Measurements from ENCODE around the gene ZNF598. TPM values are rescaled to one million over a fixed set of nuclear protein-coding genes. Genes with fewer than 3 reads are reported as not detected.

Gene ZNF598
- total RNA-seq, 2 donors from 2014 or later: 65.8 to 68.5 TPM

DNA sequence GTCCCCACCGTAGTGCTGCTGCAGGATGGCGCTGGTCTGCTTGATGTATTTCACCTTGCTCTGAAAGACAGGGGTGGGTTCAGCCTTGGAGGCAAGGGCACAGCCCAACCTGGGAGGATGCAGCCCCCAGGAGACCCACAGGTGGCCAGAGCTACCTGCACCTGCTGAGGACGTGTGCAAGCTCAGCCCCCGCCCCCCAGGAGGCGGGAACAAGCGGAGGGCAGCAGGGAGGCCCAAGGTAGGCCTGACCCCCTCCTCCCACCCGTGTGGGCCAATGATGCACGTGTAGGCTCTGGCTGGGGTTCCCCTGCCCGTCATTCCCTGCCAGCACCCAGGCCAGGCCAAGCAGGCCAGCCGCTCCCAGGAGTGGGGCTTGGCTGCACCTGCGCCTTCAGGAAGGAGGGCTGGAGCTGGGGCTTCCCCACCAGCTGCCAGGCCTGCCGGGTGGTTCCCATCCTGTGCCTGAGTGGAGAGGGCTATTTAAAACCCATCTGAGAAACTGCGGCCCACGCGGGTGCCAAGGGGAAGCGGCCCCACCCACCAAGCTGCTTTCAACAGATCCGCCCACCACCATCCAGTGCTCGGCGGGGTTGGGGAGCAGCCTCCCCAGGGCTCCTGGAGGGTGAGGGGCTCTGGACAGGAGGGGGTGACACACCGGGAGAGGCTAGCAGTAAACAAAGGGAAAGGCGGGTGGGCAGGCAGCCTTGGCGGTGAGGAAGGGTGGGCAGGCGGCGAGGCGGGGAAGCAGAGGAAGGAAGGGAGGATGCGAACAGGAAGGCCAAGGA, 34.2 kb upstream of the ZNF598 start:
- DNase-seq (ENCODE audit: low spot score) (no peak), ATAC-seq (ENCODE audit: insufficient number of reproducible peaks, low FRiP score, low read depth) (no peak)
- Histone ChIP-seq H3K36me3 (peaks cover 4% of the 10 kb centered on the region), H3K9me3 (no peaks in the 10 kb centered on the region), H3K4me3 (no peak overlapping the region), H3K4me1 (ENCODE audit: control insufficient read depth in 1 of 2, low read depth in 2 of 2) (peaks cover 14 to 46% of the 10 kb centered on the region in 2 donors), H3K27ac (no peak overlapping the region), H3K27me3 (replicated peaks; ENCODE audit: insufficient read depth) (no peaks in the 10 kb centered on the region)
- TF ChIP-seq, protein P1, sequence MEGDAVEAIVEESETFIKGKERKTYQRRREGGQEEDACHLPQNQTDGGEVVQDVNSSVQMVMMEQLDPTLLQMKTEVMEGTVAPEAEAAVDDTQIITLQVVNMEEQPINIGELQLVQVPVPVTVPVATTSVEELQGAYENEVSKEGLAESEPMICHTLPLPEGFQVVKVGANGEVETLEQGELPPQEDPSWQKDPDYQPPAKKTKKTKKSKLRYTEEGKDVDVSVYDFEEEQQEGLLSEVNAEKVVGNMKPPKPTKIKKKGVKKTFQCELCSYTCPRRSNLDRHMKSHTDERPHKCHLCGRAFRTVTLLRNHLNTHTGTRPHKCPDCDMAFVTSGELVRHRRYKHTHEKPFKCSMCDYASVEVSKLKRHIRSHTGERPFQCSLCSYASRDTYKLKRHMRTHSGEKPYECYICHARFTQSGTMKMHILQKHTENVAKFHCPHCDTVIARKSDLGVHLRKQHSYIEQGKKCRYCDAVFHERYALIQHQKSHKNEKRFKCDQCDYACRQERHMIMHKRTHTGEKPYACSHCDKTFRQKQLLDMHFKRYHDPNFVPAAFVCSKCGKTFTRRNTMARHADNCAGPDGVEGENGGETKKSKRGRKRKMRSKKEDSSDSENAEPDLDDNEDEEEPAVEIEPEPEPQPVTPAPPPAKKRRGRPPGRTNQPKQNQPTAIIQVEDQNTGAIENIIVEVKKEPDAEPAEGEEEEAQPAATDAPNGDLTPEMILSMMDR (IDR thresholded peaks at IDR 0.05): no peak

DNA sequence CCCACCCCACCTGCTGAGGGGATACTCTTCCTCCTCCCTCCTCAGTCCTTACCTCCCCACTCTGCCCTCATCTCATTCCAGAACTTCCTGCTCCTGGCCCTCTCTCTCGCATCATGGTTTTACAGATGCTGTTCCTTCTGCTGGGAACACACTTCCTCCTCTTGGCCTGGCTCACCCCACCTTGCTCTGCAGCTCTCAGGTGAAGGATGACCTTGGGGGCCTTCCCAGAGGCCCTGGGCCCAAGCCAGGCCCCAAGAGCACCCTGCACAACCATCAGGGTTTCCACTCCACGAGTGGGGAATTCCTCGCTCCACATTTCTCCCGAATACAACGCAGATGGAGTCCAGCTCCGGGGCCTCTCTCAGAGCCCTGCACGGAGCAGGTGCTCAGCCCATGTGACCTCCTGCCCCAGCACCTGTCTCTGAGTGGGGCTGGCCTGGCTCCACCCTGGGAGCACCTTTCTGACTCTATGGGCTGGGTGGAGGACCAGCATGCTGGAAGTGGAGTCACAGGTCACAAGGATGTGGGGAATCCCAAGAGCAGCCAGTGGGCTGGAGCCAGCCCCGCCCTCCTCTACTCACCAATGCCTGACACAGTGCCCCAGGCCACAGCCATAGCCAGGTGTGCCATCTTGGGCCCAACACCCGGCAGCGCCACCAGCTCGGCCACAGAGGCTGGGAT, 33.5 kb upstream of the ZNF598 start:
- Histone ChIP-seq H3K4me1 (ENCODE audit: control insufficient read depth in 1 of 2, low read depth in 2 of 2) (peaks cover 11 to 39% of the 10 kb centered on the region in 2 donors), H3K9me3 (no peaks in the 10 kb centered on the region), H3K27ac (no peak overlapping the region), H3K36me3 (peaks cover 5% of the 10 kb centered on the region), H3K27me3 (replicated peaks; ENCODE audit: insufficient read depth) (no peaks in the 10 kb centered on the region), H3K4me3 (no peak overlapping the region)
- TF ChIP-seq, protein P1 (IDR thresholded peaks at IDR 0.05): no peak
- DNase-seq (ENCODE audit: low spot score) (no peak), ATAC-seq (ENCODE audit: insufficient number of reproducible peaks, low FRiP score, low read depth) (no peak)

DNA sequence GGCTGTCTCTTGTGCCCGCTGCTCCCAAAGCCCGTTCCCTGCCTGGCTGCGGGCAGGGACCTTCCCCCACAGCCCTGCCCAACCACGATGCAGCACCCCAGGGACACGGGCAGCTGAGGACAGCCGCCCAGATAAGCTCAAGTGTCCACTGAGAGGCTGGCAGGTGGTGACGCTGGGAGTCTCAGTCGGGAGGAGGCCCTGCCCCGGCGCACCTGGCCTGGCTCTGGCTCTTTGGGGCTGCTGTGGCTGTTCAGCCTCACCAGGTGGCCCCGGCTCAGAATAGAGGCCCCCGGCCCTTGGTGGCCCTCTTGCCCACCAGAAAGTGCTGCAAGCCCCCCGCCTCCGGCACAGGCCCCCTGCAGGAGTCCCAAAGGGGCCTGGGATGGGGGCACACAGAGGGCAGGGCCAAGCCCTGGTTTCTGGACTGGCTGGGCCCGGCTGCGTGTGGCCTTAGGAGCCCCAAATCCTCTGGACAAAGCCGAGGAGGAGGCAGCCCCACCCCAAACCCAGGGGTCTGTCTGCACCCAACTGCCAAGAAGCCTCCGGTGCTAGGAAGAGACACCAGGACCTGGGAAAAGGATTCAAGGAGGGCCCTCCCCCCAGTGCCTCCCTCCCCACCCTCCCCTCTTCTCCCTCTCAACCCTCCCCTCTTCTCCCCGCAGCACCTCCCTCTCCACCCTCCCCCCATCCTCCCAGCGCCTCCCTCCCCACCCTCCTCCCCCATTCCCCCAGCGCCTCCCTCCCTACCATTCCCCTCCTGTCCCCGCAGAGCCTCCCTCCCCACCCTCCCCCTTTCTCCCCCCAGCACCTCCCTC, 32.8 kb upstream of the ZNF598 start:
- H3K9me3 ChIP-seq: no peaks in the 10 kb centered on the region
- DNase-seq (ENCODE audit: low spot score): no peak
- no peak overlapping the region for H3K27ac ChIP-seq
- H3K36me3 ChIP-seq: peaks cover 10% of the 10 kb centered on the region
- ATAC-seq (ENCODE audit: insufficient number of reproducible peaks, low FRiP score, low read depth): no peak
- no peaks in the 10 kb centered on the region for H3K27me3 ChIP-seq (replicated peaks; ENCODE audit: insufficient read depth)
- H3K4me3 ChIP-seq: no peak overlapping the region
- peaks cover 11 to 40% of the 10 kb centered on the region in 2 donors for H3K4me1 ChIP-seq (ENCODE audit: control insufficient read depth in 1 of 2, low read depth in 2 of 2)
- TF ChIP-seq, protein P1 (IDR thresholded peaks at IDR 0.05): no peak

DNA sequence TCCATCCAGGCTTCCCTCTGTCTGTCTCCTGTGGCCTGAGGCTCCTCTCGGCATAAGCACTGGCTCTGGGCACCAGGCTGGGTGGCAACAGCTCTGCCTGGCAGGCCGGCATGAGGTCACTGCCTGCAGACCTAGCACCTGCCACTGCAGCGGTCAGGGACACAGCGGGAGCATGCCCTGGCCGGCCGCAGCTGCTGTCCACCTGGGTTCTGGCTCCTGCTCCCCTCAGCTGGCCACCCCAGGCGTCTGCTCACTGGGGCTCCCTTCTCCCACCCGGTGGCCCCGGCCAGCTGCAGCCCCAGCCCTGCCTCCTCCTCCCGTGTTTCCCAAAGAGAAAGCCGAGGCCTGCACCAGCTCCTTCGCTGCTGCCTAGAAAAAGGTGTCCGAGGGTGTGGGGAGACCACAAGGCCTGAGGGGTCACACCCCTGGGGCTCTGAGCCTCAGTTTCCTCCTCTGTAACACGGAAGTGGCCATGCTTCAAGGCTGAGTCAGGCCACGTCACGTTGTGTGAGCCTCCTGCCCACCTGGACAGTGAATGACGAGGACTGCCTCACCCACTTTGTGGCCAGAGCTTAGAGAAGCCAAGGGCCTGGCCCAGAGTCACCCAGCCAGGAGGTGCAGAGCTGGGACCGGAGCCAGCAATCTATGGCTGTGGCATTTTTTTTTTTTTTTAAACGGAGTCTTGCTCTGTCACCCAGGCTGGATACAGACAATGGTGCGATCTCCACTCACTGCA, 31.3 kb upstream of the ZNF598 start:
- TF ChIP-seq, protein P1 (IDR thresholded peaks at IDR 0.05): no peak

More for the DNA sequence above, 31.3 kb upstream of the ZNF598 start:
- H3K4me1 ChIP-seq (ENCODE audit: control insufficient read depth in 1 of 2, low read depth in 2 of 2): peaks cover 14 to 40% of the 10 kb centered on the region in 2 donors
- no peak for DNase-seq (ENCODE audit: low spot score)
- ATAC-seq (ENCODE audit: insufficient number of reproducible peaks, low FRiP score, low read depth): no peak
- H3K9me3 ChIP-seq: no peaks in the 10 kb centered on the region
- H3K36me3 ChIP-seq: peaks cover 16% of the 10 kb centered on the region
- H3K27me3 ChIP-seq (replicated peaks; ENCODE audit: insufficient read depth): no peaks in the 10 kb centered on the region
- no peak overlapping the region for H3K4me3 ChIP-seq
- H3K27ac ChIP-seq: no peak overlapping the region
